GM23338 (cell line): ENCODE data around the gene MEGF11. TPM values are rescaled to one million over a fixed set of nuclear protein-coding genes. Genes with fewer than 3 reads are reported as not detected.

ENCODE experiments used
- ATAC-seq: fragments of 200-7000 bp; cut with Tn5 transposase; 3 replicates; pipeline ENCODE4 v1.9.1; 2020
- DNase-seq: peaks from one replicate; pipeline ENCODE4 v3.0.0-alpha.2; 2015; ENCODE audit warnings: low spot score
- H2AFZ ChIP-seq: fragments of 200-600 bp; sonication (generic); 2 replicates; pipeline ENCODE4 v1.8.0; 2016; ENCODE audit warnings: antibody characterized with exemption, mild to moderate bottlenecking, moderate library complexity
- H3F3A ChIP-seq: fragments of 200-600 bp; sonication (generic); replicated peaks from 2 replicates; pipeline ENCODE4 v1.8.0; 2017; ENCODE audit warnings: antibody characterized with exemption, mixed run types, low read depth
- H3K27ac ChIP-seq: fragments of 200-600 bp; sonication (generic); 2 replicates; pipeline ENCODE4 v1.6.1; 2016; ENCODE audit warnings: low read depth
- H3K27me3 ChIP-seq: fragments of 200-600 bp; sonication (generic); 2 replicates; pipeline ENCODE4 v1.8.0; 2016; ENCODE audit warnings: mild to moderate bottlenecking, mixed run types, moderate library complexity; ENCODE audit not compliant: insufficient read depth
- H3K36me3 ChIP-seq: fragments of 200-600 bp; sonication (generic); 2 replicates; pipeline ENCODE4 v1.8.0; 2016; ENCODE audit warnings: mild to moderate bottlenecking; ENCODE audit not compliant: insufficient read depth
- H3K4me1 ChIP-seq: fragments of 200-600 bp; sonication (generic); 2 replicates; pipeline ENCODE4 v1.8.0; 2016; ENCODE audit warnings: mild to moderate bottlenecking, moderate library complexity; ENCODE audit not compliant: insufficient read depth
- H3K4me2 ChIP-seq: fragments of 200-600 bp; sonication (generic); 2 replicates; pipeline ENCODE4 v1.7.1; 2017; ENCODE audit warnings: mixed run types
- H3K4me3 ChIP-seq: fragments of 200-600 bp; sonication (generic); 2 replicates; pipeline ENCODE4 v1.6.1; 2016; ENCODE audit warnings: mixed run types
- H3K79me2 ChIP-seq: fragments of 200-600 bp; sonication (generic); replicated peaks from 2 replicates; pipeline ENCODE4 v1.8.0; 2017; ENCODE audit warnings: mild to moderate bottlenecking; ENCODE audit not compliant: insufficient read depth
- H3K9me2 ChIP-seq: fragments of 200-600 bp; sonication (generic); 2 replicates; pipeline ENCODE4 v1.8.0; 2017; ENCODE audit not compliant: insufficient read depth
- H4K20me1 ChIP-seq: fragments of 200-600 bp; sonication (generic); replicated peaks from 2 replicates; pipeline ENCODE4 v1.8.0; 2017; ENCODE audit warnings: mild to moderate bottlenecking; ENCODE audit not compliant: insufficient read depth
- H3K27ac Mint-ChIP-seq: 2 replicates; pipeline ENCODE4 v1.8.0; 2020; ENCODE audit warnings: inconsistent platforms, mild to moderate bottlenecking, moderate library complexity, mixed read lengths
- H3K27me3 Mint-ChIP-seq: 3 replicates; pipeline ENCODE4 v1.8.0; 2022; ENCODE audit warnings: low read depth, mild to moderate bottlenecking, moderate library complexity, mixed read lengths, inconsistent platforms; ENCODE audit not compliant: insufficient read depth, poor library complexity
- H3K36me3 Mint-ChIP-seq: 3 replicates; pipeline ENCODE4 v1.8.0; 2021; ENCODE audit warnings: low read depth, mild to moderate bottlenecking, inconsistent platforms, moderate library complexity, mixed read lengths
- H3K4me1 Mint-ChIP-seq: 3 replicates; pipeline ENCODE4 v1.8.0; 2020; ENCODE audit warnings: mild to moderate bottlenecking, inconsistent platforms, mixed read lengths
- H3K4me3 Mint-ChIP-seq: 3 replicates; pipeline ENCODE4 v1.8.0; 2021; ENCODE audit warnings: moderate library complexity, mild to moderate bottlenecking, inconsistent platforms, mixed read lengths
- H3K9me3 Mint-ChIP-seq: 3 replicates; pipeline ENCODE4 v1.8.0; 2020; ENCODE audit warnings: moderate library complexity, mild to moderate bottlenecking, inconsistent platforms, mixed read lengths
- CREB1 ChIP-seq: fragments of 250-450 bp; sonication (Bioruptor Pico); IDR thresholded peaks from 2 replicates; pipeline ENCODE4 v1.5.0; 2020; ENCODE audit warnings: low read depth, mild to moderate bottlenecking, moderate library complexity
- ETS1 ChIP-seq: IDR thresholded peaks from 2 replicates; pipeline ENCODE4 v1.6.1; 2016; ENCODE audit warnings: antibody characterized with exemption
- EZH2 ChIP-seq: fragments of 200-600 bp; sonication (generic); IDR thresholded peaks from one replicate; pipeline ENCODE4 v1.8.0; 2017; ENCODE audit warnings: antibody characterized with exemption, mild to moderate bottlenecking, low read depth; ENCODE audit not compliant: unreplicated experiment
- EZH2phosphoT487 ChIP-seq: fragments of 200-600 bp; sonication (generic); IDR thresholded peaks from one replicate; pipeline ENCODE4 v1.8.1; 2018; ENCODE audit warnings: antibody characterized with exemption; ENCODE audit not compliant: unreplicated experiment
- JUNB ChIP-seq: IDR thresholded peaks from one replicate; pipeline ENCODE4 v1.6.1; 2016; ENCODE audit warnings: antibody characterized with exemption; ENCODE audit not compliant: unreplicated experiment
- NANOG ChIP-seq: IDR thresholded peaks from 2 replicates; pipeline ENCODE4 v1.6.1; 2016; ENCODE audit warnings: antibody characterized with exemption, borderline replicate concordance
- POLR2AphosphoS5 ChIP-seq: IDR thresholded peaks from 2 replicates; pipeline ENCODE4 v1.6.1; 2016; ENCODE audit warnings: antibody characterized with exemption, low read depth
- STAT1 ChIP-seq: IDR thresholded peaks from one replicate; pipeline ENCODE4 v1.6.1; 2016; ENCODE audit warnings: antibody characterized with exemption; ENCODE audit not compliant: unreplicated experiment
- ZNF114 ChIP-seq: fragments of 250-450 bp; sonication (Bioruptor Pico); IDR thresholded peaks from 2 replicates; pipeline ENCODE4 v1.5.0; 2020; ENCODE audit warnings: mild to moderate bottlenecking, moderate library complexity
- ZNF331 ChIP-seq: fragments of 250-450 bp; sonication (Bioruptor Pico); IDR thresholded peaks from 2 replicates; pipeline ENCODE4 v1.5.0; 2020; ENCODE audit warnings: low read depth, mild to moderate bottlenecking, moderate library complexity
- ZNF462 ChIP-seq: fragments of 250-450 bp; sonication (Bioruptor Pico); IDR thresholded peaks from 2 replicates; pipeline ENCODE4 v1.5.0; 2020; ENCODE audit warnings: mild to moderate bottlenecking, moderate library complexity
- polyA plus RNA-seq: library from polyadenylated mRNA; unstranded; fragments of >200 nt; fragmentation: Nextera tagmentation; extraction: Ambion mirVana; gene quantifications from 2 replicates; pipeline ENCODE4 v1.2.1, GENCODE V29; 2016
- total RNA-seq: library from RNA; depleted of rRNA; stranded (reverse); fragments of >200 nt; shearing (Covaris generic); gene quantifications from 2 replicates; pipeline ENCODE4 v1.2.3, GENCODE V29; 2014
- TF ChIP-seq, protein P1 (sequence below): IDR thresholded peaks from one replicate; pipeline ENCODE4 v1.6.1; 2018; ENCODE audit warnings: antibody characterized with exemption; ENCODE audit not compliant: unreplicated experiment
- TF ChIP-seq, protein P2 (sequence below), 2 experiments: fragments of 200-600 bp in 1 of 2; sonication (generic) in 1 of 2; conservative IDR thresholded peaks; 2 replicates each; pipeline versions ENCODE4 v1.5.1 to v1.6.1; 2016 to 2017; ENCODE audit warnings: antibody characterized with exemption in 2 of 2, low read depth in 2 of 2, mild to moderate bottlenecking in 2 of 2, moderate library complexity in 1 of 2

Gene MEGF11
- total and polyA plus RNA-seq, 2 experiments from 2014 or later = 1.3 to 1.9 TPM

DNA sequence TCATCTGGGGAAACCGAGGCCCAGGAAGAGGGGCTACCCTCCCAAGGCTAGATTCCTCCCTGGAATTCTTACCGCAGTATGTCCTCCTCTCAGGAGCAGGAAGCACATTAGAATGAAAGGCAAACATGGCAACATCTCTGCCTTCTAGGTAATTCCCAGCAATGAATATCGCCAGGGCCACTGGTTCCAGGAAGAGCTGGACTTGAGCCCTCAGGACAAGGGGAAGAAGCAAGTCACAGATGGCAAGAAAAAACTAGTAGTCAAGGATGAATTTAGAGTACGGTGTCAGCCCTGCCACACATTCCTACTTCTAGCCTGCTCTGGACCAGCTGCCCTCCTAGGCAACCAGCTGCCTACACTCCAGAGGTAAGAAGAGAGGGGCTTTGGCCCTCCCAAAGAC is 42.9 kb downstream of the MEGF11 start:
- DNase-seq = no peak
- Histone ChIP-seq H3K36me3 (no peaks in the 10 kb centered on the region), H3K79me2 (no peaks in the 10 kb centered on the region), H3K27ac (no peak overlapping the region), H3K27me3 (no peaks in the 10 kb centered on the region), H3F3A (no peaks in the 10 kb centered on the region), H3K9me2 (no peaks in the 10 kb centered on the region), H4K20me1 (no peaks in the 10 kb centered on the region), H3K4me1 (no peaks in the 10 kb centered on the region), H3K4me3 (no peak overlapping the region), H2AFZ (no peak overlapping the region), H3K4me2 (no peak overlapping the region)
- Mint-ChIP-seq H3K9me3 (no peaks in the 10 kb centered on the region), H3K4me1 (peaks cover 4% of the 10 kb centered on the region; the same call in 2 of the 3 replicates), H3K27ac (no peak overlapping the region), H3K36me3 (no peaks in the 10 kb centered on the region), H3K4me3 (no peak overlapping the region), H3K27me3 (peaks cover 5% of the 10 kb centered on the region)
- TF ChIP-seq EZH2phosphoT487 (no peak), POLR2AphosphoS5 (no peak), NANOG (no peak), STAT1 (no peak), CREB1 (CRISPR knock-in tag) (no peak), ZNF331 (CRISPR knock-in tag) (no peak), EZH2 (no peak), ZNF114 (CRISPR knock-in tag) (no peak), JUNB (no peak), ZNF462 (CRISPR knock-in tag) (no peak), ETS1 (no peak)
- TF ChIP-seq, protein P1, sequence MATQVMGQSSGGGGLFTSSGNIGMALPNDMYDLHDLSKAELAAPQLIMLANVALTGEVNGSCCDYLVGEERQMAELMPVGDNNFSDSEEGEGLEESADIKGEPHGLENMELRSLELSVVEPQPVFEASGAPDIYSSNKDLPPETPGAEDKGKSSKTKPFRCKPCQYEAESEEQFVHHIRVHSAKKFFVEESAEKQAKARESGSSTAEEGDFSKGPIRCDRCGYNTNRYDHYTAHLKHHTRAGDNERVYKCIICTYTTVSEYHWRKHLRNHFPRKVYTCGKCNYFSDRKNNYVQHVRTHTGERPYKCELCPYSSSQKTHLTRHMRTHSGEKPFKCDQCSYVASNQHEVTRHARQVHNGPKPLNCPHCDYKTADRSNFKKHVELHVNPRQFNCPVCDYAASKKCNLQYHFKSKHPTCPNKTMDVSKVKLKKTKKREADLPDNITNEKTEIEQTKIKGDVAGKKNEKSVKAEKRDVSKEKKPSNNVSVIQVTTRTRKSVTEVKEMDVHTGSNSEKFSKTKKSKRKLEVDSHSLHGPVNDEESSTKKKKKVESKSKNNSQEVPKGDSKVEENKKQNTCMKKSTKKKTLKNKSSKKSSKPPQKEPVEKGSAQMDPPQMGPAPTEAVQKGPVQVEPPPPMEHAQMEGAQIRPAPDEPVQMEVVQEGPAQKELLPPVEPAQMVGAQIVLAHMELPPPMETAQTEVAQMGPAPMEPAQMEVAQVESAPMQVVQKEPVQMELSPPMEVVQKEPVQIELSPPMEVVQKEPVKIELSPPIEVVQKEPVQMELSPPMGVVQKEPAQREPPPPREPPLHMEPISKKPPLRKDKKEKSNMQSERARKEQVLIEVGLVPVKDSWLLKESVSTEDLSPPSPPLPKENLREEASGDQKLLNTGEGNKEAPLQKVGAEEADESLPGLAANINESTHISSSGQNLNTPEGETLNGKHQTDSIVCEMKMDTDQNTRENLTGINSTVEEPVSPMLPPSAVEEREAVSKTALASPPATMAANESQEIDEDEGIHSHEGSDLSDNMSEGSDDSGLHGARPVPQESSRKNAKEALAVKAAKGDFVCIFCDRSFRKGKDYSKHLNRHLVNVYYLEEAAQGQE = no peak
- TF ChIP-seq, protein P2, sequence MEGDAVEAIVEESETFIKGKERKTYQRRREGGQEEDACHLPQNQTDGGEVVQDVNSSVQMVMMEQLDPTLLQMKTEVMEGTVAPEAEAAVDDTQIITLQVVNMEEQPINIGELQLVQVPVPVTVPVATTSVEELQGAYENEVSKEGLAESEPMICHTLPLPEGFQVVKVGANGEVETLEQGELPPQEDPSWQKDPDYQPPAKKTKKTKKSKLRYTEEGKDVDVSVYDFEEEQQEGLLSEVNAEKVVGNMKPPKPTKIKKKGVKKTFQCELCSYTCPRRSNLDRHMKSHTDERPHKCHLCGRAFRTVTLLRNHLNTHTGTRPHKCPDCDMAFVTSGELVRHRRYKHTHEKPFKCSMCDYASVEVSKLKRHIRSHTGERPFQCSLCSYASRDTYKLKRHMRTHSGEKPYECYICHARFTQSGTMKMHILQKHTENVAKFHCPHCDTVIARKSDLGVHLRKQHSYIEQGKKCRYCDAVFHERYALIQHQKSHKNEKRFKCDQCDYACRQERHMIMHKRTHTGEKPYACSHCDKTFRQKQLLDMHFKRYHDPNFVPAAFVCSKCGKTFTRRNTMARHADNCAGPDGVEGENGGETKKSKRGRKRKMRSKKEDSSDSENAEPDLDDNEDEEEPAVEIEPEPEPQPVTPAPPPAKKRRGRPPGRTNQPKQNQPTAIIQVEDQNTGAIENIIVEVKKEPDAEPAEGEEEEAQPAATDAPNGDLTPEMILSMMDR (conservative IDR thresholded peaks at IDR 0.05; ENCODE audit: low read depth in 2 of 2) = no peak
- no peak for ATAC-seq
